Fibroblast of lung (primary cell): ENCODE results near the gene ARHGEF7. TPM values are rescaled to one million over a fixed set of nuclear protein-coding genes. Genes with fewer than 3 reads are reported as not detected.

ENCODE experiments used
- DNase-seq, 2 donors: peaks; one replicate each; pipeline versions ENCODE4 v3.0.0 to v3.0.0-alpha.2; 2010; ENCODE audit warnings: low read depth in 2 of 2
- H2AFZ ChIP-seq: 2 replicates; pipeline ENCODE4 v1.5.1; 2012; ENCODE audit warnings: low read length, control low read depth, inconsistent platforms
- H3K27ac ChIP-seq: 2 replicates; pipeline ENCODE4 v1.5.1; 2011; ENCODE audit warnings: low read length, control low read depth; ENCODE audit not compliant: insufficient read depth
- H3K27me3 ChIP-seq: 2 replicates; pipeline ENCODE4 v1.5.1; 2011; ENCODE audit warnings: mild to moderate bottlenecking, low read length; ENCODE audit not compliant: control insufficient read depth, insufficient read depth
- H3K36me3 ChIP-seq: 2 replicates; pipeline ENCODE4 v1.5.1; 2011; ENCODE audit warnings: low read length; ENCODE audit not compliant: control insufficient read depth, insufficient read depth
- H3K4me1 ChIP-seq: 2 replicates; pipeline ENCODE4 v1.5.1; 2011; ENCODE audit warnings: low read length; ENCODE audit not compliant: control insufficient read depth, insufficient read depth; ENCODE audit errors: extremely low read depth
- H3K4me2 ChIP-seq: 2 replicates; pipeline ENCODE4 v1.5.1; 2011; ENCODE audit warnings: low read length, control low read depth; ENCODE audit not compliant: insufficient read depth; ENCODE audit errors: extremely low read depth
- H3K4me3 ChIP-seq, 4 experiments: fragments of 200-600 bp in 1 of 4; sonication (generic) in 1 of 4; replicated peaks in 1 of 4; 2 replicates each; pipeline ENCODE4 v1.5.1; 2011 to 2016; ENCODE audit warnings: low read length in 4 of 4, low read depth in 3 of 4, mild to moderate bottlenecking in 3 of 4, control low read depth in 2 of 4, inconsistent platforms in 1 of 4, mixed read lengths in 1 of 4; ENCODE audit not compliant: insufficient read depth in 1 of 4; ENCODE audit errors: control extremely low read depth in 1 of 4
- H3K79me2 ChIP-seq: 2 replicates; pipeline ENCODE4 v1.5.1; 2012; ENCODE audit warnings: mild to moderate bottlenecking, low read length, inconsistent platforms; ENCODE audit not compliant: control insufficient read depth, insufficient read depth
- H3K9ac ChIP-seq: 2 replicates; pipeline ENCODE4 v1.5.1; 2011; ENCODE audit warnings: mild to moderate bottlenecking, low read length, control low read depth; ENCODE audit not compliant: insufficient read depth
- H3K9me3 ChIP-seq: 2 replicates; pipeline ENCODE4 v1.5.1; 2012; ENCODE audit warnings: low read depth, low read length; ENCODE audit not compliant: control insufficient read depth, insufficient read depth
- H4K20me1 ChIP-seq: 2 replicates; pipeline ENCODE4 v1.5.1; 2011; ENCODE audit warnings: low read length; ENCODE audit not compliant: control insufficient read depth, insufficient read depth; ENCODE audit errors: extremely low read depth
- EZH2 ChIP-seq: IDR thresholded peaks from 2 replicates; pipeline ENCODE4 v1.5.1; 2012; ENCODE audit warnings: low read length, control low read depth, mild to moderate bottlenecking; ENCODE audit errors: missing control alignments
- polyA plus RNA-seq, 2 donors: library from polyadenylated mRNA; depleted of rRNA in 1 of 2; stranded (reverse) in 1 of 2; unstranded in 1 of 2; fragments of >200 nt; gene quantifications; 2 replicates each; pipeline ENCODE4 v1.2.1, GENCODE V29; 2011 to 2012; ENCODE audit warnings: missing spikeins in 1 of 2
- total RNA-seq: library from RNA; depleted of rRNA; stranded (reverse); fragments of >200 nt; gene quantifications from 2 replicates; pipeline ENCODE4 v1.2.1, GENCODE V29; 2014
- TF ChIP-seq, protein P1 (sequence below), 2 donors: IDR thresholded peaks in 1 of 2; conservative IDR thresholded peaks in 1 of 2; 1 replicate in 1 of 2; 2 replicates in 1 of 2; pipeline ENCODE4 v1.5.1; 2011 to 2012; ENCODE audit warnings: low read length in 2 of 2, control low read depth in 1 of 2, inconsistent platforms in 1 of 2, low read depth in 1 of 2, mild to moderate bottlenecking in 1 of 2

Gene ARHGEF7
- total and polyA plus RNA-seq, 2 donors (not counting 1 experiment from before 2014, with no cell fraction given), result 29.1 to 42.8 TPM

DNA sequence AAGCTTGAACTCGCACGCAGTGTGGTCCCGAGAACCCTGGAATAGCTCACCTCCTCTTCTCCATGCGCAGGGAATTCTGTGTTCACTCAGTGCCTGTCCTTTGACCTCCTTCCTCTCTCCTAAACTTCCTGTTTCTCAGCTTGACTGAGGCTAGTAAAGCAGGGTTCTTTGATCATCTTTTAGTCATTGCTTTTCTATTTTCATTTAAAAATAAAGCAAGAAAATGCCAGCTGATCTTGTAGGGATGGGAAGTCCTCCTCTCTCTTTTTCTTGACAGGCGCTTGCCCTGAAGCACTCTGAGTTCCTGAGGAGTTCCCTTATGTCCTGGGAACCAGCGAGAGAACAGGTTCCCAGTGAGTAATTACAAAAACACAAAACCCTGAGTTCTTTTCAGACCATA is 62.8 kb downstream of the ARHGEF7 start:
- Histone ChIP-seq H3K4me3 (no peak overlapping the region), H3K27ac (peak overlapping the region; percentile 41), H4K20me1 (no peaks in the 10 kb centered on the region), H3K79me2 (peaks cover 68% of the 10 kb centered on the region), H3K4me2 (no peak overlapping the region), H3K36me3 (peaks cover 1% of the 10 kb centered on the region), H3K9me3 (no peaks in the 10 kb centered on the region), H3K27me3 (no peaks in the 10 kb centered on the region), H2AFZ (no peak overlapping the region), H3K4me1 (peaks cover 4% of the 10 kb centered on the region), H3K9ac (no peak overlapping the region)
- peak; percentile 64 to 79 for DNase-seq
- TF ChIP-seq, protein P1, sequence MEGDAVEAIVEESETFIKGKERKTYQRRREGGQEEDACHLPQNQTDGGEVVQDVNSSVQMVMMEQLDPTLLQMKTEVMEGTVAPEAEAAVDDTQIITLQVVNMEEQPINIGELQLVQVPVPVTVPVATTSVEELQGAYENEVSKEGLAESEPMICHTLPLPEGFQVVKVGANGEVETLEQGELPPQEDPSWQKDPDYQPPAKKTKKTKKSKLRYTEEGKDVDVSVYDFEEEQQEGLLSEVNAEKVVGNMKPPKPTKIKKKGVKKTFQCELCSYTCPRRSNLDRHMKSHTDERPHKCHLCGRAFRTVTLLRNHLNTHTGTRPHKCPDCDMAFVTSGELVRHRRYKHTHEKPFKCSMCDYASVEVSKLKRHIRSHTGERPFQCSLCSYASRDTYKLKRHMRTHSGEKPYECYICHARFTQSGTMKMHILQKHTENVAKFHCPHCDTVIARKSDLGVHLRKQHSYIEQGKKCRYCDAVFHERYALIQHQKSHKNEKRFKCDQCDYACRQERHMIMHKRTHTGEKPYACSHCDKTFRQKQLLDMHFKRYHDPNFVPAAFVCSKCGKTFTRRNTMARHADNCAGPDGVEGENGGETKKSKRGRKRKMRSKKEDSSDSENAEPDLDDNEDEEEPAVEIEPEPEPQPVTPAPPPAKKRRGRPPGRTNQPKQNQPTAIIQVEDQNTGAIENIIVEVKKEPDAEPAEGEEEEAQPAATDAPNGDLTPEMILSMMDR (conservative IDR thresholded peaks at IDR 0.05 in 1 of 2, IDR thresholded peaks at IDR 0.05 in 1 of 2; ENCODE audit: low read depth in 1 of 2, low read length in 2 of 2), result no peak
- no peak for TF ChIP-seq EZH2

- Histone ChIP-seq H3K4me3 (no peak overlapping the region), H3K4me2 (no peak overlapping the region), H3K27ac (peak overlapping the region; percentile 41), H2AFZ (no peak overlapping the region), H3K9me3 (no peaks in the 10 kb centered on the region), H3K4me1 (peaks cover 4% of the 10 kb centered on the region), H3K79me2 (peaks cover 69% of the 10 kb centered on the region), H3K9ac (no peak overlapping the region), H3K36me3 (peaks cover 1% of the 10 kb centered on the region), H4K20me1 (no peaks in the 10 kb centered on the region), H3K27me3 (no peaks in the 10 kb centered on the region)
- TF ChIP-seq, protein P1 (conservative IDR thresholded peaks at IDR 0.05 in 1 of 2, IDR thresholded peaks at IDR 0.05 in 1 of 2; ENCODE audit: low read depth in 1 of 2, low read length in 2 of 2), result no peak
- no peak for TF ChIP-seq EZH2
- peak in 1 of 2 donors; percentile 20 for DNase-seq
Measured at GRCh38 chr13:111178402-111178801, 63.3 kb downstream of the ARHGEF7 start.

DNA sequence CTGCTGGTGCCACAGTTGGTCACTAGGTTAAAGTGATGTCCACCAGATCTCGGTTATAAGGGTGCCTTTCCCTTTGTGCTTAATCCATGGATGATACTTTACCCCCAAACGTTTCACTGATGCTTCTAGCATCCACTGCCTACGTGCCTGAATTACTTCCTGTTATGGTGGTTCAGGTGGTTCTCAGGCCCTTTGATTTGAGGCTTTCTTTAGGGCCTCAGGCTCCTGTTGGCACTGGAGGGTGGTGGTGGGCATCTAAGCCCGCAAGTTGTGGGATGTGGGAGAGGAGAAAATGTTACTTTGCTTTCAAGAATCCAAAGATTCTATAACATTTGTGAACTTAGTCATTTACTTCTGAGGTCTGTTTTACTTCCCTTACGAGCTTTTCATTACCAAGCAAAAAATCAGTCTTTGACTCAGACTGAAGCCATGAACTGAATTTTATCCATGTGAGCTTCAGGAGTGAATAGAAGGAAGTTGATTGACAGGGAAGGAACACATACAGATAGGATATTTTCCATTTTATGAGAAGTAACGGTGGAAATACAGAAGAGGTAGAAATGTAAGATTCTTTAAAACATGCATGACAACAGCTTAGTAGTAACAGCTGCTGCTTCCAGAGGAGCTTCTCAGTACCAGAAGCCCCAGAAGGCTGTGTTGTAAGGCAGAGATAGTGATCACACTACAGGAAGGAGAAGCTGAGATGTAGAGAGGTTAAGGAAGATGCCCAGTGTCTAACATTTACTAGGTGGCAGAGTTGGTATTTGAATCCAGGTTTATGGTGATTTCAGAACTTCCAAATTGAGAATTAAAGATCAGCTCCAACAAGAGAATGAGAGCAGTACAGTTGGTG is 65.0 kb downstream of the ARHGEF7 start:
- Histone ChIP-seq H3K4me1 (peaks cover 10% of the 10 kb centered on the region), H3K4me3 (no peak overlapping the region), H3K36me3 (peaks cover 1% of the 10 kb centered on the region), H2AFZ (no peak overlapping the region), H3K79me2 (peaks cover 72% of the 10 kb centered on the region), H4K20me1 (no peaks in the 10 kb centered on the region), H3K9me3 (no peaks in the 10 kb centered on the region), H3K27me3 (no peaks in the 10 kb centered on the region), H3K9ac (no peak overlapping the region), H3K4me2 (no peak overlapping the region), H3K27ac (no peak overlapping the region)
- TF ChIP-seq, protein P1 (conservative IDR thresholded peaks at IDR 0.05 in 1 of 2, IDR thresholded peaks at IDR 0.05 in 1 of 2; ENCODE audit: low read depth in 1 of 2, low read length in 2 of 2), result no peak
- TF ChIP-seq EZH2, result no peak
- DNase-seq, result peak in 1 of 2 donors; percentile 44
